T-helper 2 cell treated with Interferon-gamma antibody and Interleukin-4, amounts not matched to agents 5 μg/mL and 100 μg/mL, for 36 hours (primary cell): ENCODE data around the gene SERPINA9.

Source experiments
- DNase-seq: peaks from one replicate; pipeline ENCODE4 v3.0.0; 2021; ENCODE audit warnings: low spot score
- H3K27ac Mint-ChIP-seq: one replicate; pipeline ENCODE4 v1.8.0; 2021; ENCODE audit warnings: mild to moderate bottlenecking, mixed read lengths
- H3K27me3 Mint-ChIP-seq: one replicate; pipeline ENCODE4 v1.8.0; 2021; ENCODE audit warnings: low read depth, mixed read lengths
- H3K36me3 Mint-ChIP-seq: one replicate; pipeline ENCODE4 v1.8.0; 2021; ENCODE audit warnings: low read depth, mixed read lengths
- H3K4me1 Mint-ChIP-seq: one replicate; pipeline ENCODE4 v1.8.0; 2021; ENCODE audit warnings: low read depth, mixed read lengths
- H3K4me3 Mint-ChIP-seq: one replicate; pipeline ENCODE4 v1.8.0; 2022; ENCODE audit warnings: mild to moderate bottlenecking, moderate library complexity, mixed read lengths
- H3K9me3 Mint-ChIP-seq: one replicate; pipeline ENCODE4 v1.8.0; 2021; ENCODE audit warnings: mixed read lengths

Gene SERPINA9

GRCh38 chr14:94481468-94482131 lies 5.6 kb upstream of the SERPINA9 start:
- peaks cover 6% of the 10 kb centered on the region for H3K27me3 Mint-ChIP-seq
- H3K9me3 Mint-ChIP-seq: peaks cover 13% of the 10 kb centered on the region
- no peak overlapping the region for H3K27ac Mint-ChIP-seq
- H3K4me3 Mint-ChIP-seq: no peak overlapping the region
- DNase-seq: no peak
- no peaks in the 10 kb centered on the region for H3K4me1 Mint-ChIP-seq
- no peaks in the 10 kb centered on the region for H3K36me3 Mint-ChIP-seq

- H3K4me1 Mint-ChIP-seq: no peaks in the 10 kb centered on the region
- no peak overlapping the region for H3K27ac Mint-ChIP-seq
- peaks cover 6% of the 10 kb centered on the region for H3K27me3 Mint-ChIP-seq
- DNase-seq: no peak
- no peak overlapping the region for H3K4me3 Mint-ChIP-seq
- peaks cover 13% of the 10 kb centered on the region for H3K9me3 Mint-ChIP-seq
- H3K36me3 Mint-ChIP-seq: no peaks in the 10 kb centered on the region
Measured at GRCh38 chr14:94480809-94481208, 4.8 kb upstream of the SERPINA9 start.

- peaks cover 13% of the 10 kb centered on the region for H3K9me3 Mint-ChIP-seq
- peaks cover 3% of the 10 kb centered on the region for H3K27me3 Mint-ChIP-seq
- H3K4me1 Mint-ChIP-seq: no peaks in the 10 kb centered on the region
- H3K27ac Mint-ChIP-seq: no peak overlapping the region
- DNase-seq: no peak
- no peak overlapping the region for H3K4me3 Mint-ChIP-seq
- H3K36me3 Mint-ChIP-seq: no peaks in the 10 kb centered on the region
Measured at GRCh38 chr14:94478420-94478819, 2.4 kb upstream of the SERPINA9 start.

GRCh38 chr14:94474581-94475031 lies 1.4 kb downstream of the SERPINA9 start:
- Mint-ChIP-seq H3K9me3 (peaks cover 13% of the 10 kb centered on the region), H3K27me3 (peaks cover 3% of the 10 kb centered on the region), H3K27ac (no peak overlapping the region), H3K4me1 (no peaks in the 10 kb centered on the region), H3K36me3 (no peaks in the 10 kb centered on the region), H3K4me3 (no peak overlapping the region)
- no peak for DNase-seq

- no peak for DNase-seq
- Mint-ChIP-seq H3K4me1 (no peaks in the 10 kb centered on the region), H3K27me3 (peaks cover 4% of the 10 kb centered on the region), H3K4me3 (no peak overlapping the region), H3K27ac (no peak overlapping the region), H3K36me3 (no peaks in the 10 kb centered on the region), H3K9me3 (peaks cover 11% of the 10 kb centered on the region)
Measured at GRCh38 chr14:94473666-94474410, 2.2 kb downstream of the SERPINA9 start.

GRCh38 chr14:94472842-94473241 lies 3.2 kb downstream of the SERPINA9 start:
- peaks cover 2% of the 10 kb centered on the region for H3K27me3 Mint-ChIP-seq
- H3K27ac Mint-ChIP-seq: no peak overlapping the region
- H3K4me3 Mint-ChIP-seq: no peak overlapping the region
- no peaks in the 10 kb centered on the region for H3K36me3 Mint-ChIP-seq
- no peaks in the 10 kb centered on the region for H3K4me1 Mint-ChIP-seq
- DNase-seq: no peak
- peaks cover under 1% of the 10 kb centered on the region for H3K9me3 Mint-ChIP-seq

- no peaks in the 10 kb centered on the region for H3K9me3 Mint-ChIP-seq
- H3K36me3 Mint-ChIP-seq: no peaks in the 10 kb centered on the region
- H3K27ac Mint-ChIP-seq: no peak overlapping the region
- H3K4me1 Mint-ChIP-seq: no peaks in the 10 kb centered on the region
- DNase-seq: no peak
- peaks cover 4% of the 10 kb centered on the region for H3K27me3 Mint-ChIP-seq
- no peak overlapping the region for H3K4me3 Mint-ChIP-seq
Measured at GRCh38 chr14:94471045-94471444, 5.0 kb downstream of the SERPINA9 start.

- H3K36me3 Mint-ChIP-seq: no peaks in the 10 kb centered on the region
- no peak overlapping the region for H3K27ac Mint-ChIP-seq
- H3K4me1 Mint-ChIP-seq: no peaks in the 10 kb centered on the region
- H3K27me3 Mint-ChIP-seq: peaks cover 4% of the 10 kb centered on the region
- no peak overlapping the region for H3K4me3 Mint-ChIP-seq
- no peak for DNase-seq
- H3K9me3 Mint-ChIP-seq: no peaks in the 10 kb centered on the region
Measured at GRCh38 chr14:94470311-94470710, 5.7 kb downstream of the SERPINA9 start.

- Mint-ChIP-seq H3K9me3 (no peaks in the 10 kb centered on the region), H3K27ac (no peak overlapping the region), H3K4me1 (no peaks in the 10 kb centered on the region), H3K36me3 (no peaks in the 10 kb centered on the region), H3K4me3 (no peak overlapping the region), H3K27me3 (peaks cover 4% of the 10 kb centered on the region)
- DNase-seq: no peak
Measured at GRCh38 chr14:94469261-94469660, 6.7 kb downstream of the SERPINA9 start.

GRCh38 chr14:94467728-94468520 lies 8.1 kb downstream of the SERPINA9 start:
- Mint-ChIP-seq H3K4me3 (no peak overlapping the region), H3K27me3 (peaks cover 4% of the 10 kb centered on the region), H3K4me1 (no peaks in the 10 kb centered on the region), H3K9me3 (no peaks in the 10 kb centered on the region), H3K27ac (no peak overlapping the region), H3K36me3 (no peaks in the 10 kb centered on the region)
- DNase-seq: no peak

GRCh38 chr14:94466706-94467370 lies 9.2 kb downstream of the SERPINA9 start:
- Mint-ChIP-seq H3K9me3 (no peaks in the 10 kb centered on the region), H3K4me1 (no peaks in the 10 kb centered on the region), H3K4me3 (no peak overlapping the region)

GRCh38 chr14:94465042-94465441 lies 11.0 kb downstream of the SERPINA9 start:
- DNase-seq: no peak
- no peak overlapping the region for H3K27ac Mint-ChIP-seq

More at GRCh38 chr14:94466706-94467370, 9.2 kb downstream of the SERPINA9 start:
- Mint-ChIP-seq H3K27me3 (peaks cover 4% of the 10 kb centered on the region), H3K36me3 (no peaks in the 10 kb centered on the region), H3K27ac (no peak overlapping the region)
- no peak for DNase-seq

GRCh38 chr14:94464290-94464689 lies 11.7 kb downstream of the SERPINA9 start:
- no peak for DNase-seq
- H3K4me1 Mint-ChIP-seq: peaks cover 2% of the 10 kb centered on the region
- H3K27me3 Mint-ChIP-seq: peaks cover 2% of the 10 kb centered on the region
- H3K4me3 Mint-ChIP-seq: no peak overlapping the region
- H3K27ac Mint-ChIP-seq: no peak overlapping the region
- no peaks in the 10 kb centered on the region for H3K9me3 Mint-ChIP-seq
- H3K36me3 Mint-ChIP-seq: no peaks in the 10 kb centered on the region

More at GRCh38 chr14:94465042-94465441, 11.0 kb downstream of the SERPINA9 start:
- Mint-ChIP-seq H3K36me3 (no peaks in the 10 kb centered on the region), H3K27me3 (peaks cover 4% of the 10 kb centered on the region), H3K4me3 (no peak overlapping the region), H3K4me1 (peaks cover 2% of the 10 kb centered on the region), H3K9me3 (no peaks in the 10 kb centered on the region)
